Forelimb muscle (tissue), 1 donor: ENCODE data around the gene GRSF1. TPM values are rescaled to one million over a fixed set of nuclear protein-coding genes. Genes with fewer than 3 reads are reported as not detected.
"Not testable (repeated sequence)": the region's sequence is repeated elsewhere in the genome, so short reads cannot be mapped to it uniquely, and the experiment has no call there.

Source experiments
- DNase-seq: peaks from one replicate; pipeline ENCODE4 v3.0.0-alpha.2; 2013; ENCODE audit warnings: low read depth
- polyA plus RNA-seq: library from polyadenylated mRNA; unstranded; fragments of 120-200 nt; gene quantifications from one replicate; pipeline ENCODE4 v1.2.1, GENCODE V29; 2013; ENCODE audit not compliant: insufficient read length

GRSF1 gene, protein sequence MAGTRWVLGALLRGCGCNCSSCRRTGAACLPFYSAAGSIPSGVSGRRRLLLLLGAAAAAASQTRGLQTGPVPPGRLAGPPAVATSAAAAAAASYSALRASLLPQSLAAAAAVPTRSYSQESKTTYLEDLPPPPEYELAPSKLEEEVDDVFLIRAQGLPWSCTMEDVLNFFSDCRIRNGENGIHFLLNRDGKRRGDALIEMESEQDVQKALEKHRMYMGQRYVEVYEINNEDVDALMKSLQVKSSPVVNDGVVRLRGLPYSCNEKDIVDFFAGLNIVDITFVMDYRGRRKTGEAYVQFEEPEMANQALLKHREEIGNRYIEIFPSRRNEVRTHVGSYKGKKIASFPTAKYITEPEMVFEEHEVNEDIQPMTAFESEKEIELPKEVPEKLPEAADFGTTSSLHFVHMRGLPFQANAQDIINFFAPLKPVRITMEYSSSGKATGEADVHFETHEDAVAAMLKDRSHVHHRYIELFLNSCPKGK
- 181 TPM for polyA plus RNA-seq

DNA sequence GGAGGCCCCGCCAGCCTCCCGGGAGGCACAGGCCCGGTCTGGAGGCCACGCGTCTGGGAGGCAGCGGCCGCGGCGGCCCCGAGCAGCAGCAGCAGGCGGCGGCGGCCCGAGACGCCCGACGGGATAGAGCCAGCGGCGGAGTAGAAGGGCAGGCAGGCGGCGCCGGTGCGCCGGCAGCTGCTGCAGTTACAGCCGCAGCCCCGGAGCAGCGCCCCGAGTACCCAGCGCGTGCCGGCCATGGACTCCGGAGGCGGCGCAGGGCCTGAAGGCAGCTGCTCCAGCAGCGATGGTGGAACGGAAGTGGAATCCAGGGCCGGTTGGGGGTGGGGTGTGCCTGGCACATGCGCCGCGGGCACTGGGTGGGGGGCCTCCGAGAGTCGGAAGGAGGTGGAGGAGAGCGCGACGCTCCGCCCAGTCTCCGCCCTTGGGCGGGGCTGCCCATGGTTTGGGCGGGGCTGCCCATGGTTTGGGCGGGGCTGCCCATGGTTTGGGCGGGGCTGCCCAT, at the start of gene GRSF1:
TSS of gene GRSF1 (minus strand) at position 302 of the 505 bp plus-strand sequence. CDS start at position 239, 63 bp downstream.
- DNase-seq, result peak; percentile 57

DNA sequence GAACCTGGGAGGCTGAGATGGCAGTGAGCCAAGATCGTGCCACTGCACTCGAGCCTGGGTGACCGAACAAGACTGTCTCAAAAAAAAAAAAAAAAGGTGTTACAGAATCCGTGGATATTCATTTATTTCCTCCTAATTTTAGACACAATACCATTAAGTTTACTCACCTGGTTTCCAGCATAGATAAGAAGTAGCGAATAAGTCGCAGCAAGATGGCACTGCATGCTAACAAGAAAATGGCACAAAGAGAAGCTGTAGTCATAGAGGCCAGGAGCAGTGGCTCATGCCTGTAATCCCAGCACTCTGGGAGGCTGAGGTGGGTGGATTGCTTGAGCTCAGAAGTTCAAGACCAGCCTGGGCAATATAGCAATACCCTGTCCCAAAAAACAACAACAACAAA, 45.5 kb upstream of the GRSF1 start:
- no peak for DNase-seq

DNA sequence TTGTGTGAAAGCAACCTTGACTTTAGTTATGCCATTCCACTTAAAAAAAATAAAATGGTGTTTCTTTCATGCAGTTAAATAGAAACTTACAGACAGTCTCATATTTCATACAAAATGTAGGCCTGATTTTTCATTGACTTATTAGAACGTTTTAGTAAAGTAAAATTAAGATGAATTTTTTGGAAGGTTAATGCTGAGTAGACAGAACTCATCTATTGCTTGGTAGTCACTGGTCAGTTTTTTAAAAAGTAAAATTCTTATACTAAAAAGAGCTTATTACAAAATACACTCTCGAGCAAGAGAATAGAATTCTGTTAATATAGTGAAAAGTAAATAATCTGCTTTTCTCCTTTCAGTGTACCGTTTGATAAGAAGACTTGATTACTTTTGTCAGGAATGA, 41.0 kb upstream of the GRSF1 start:
- no peak for DNase-seq

DNA sequence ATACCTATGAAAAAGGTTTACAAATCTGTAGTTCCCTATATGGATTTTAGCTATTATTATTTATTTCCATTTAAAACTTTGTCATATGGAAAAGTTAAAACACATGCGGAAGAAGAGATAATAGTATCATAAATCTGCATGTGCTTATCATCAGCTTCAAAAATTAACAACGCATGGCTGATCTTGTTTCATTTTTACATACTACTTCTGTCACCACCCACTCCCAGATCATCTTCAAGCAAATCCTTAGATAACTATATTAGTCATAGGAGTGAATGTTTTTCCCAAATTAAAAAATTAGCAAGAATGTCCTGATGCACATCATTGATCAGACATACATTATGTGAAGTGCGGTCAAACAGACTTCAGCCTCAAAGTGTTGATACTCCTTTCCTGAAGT, 37.9 kb upstream of the GRSF1 start:
- DNase-seq, result no peak

DNA sequence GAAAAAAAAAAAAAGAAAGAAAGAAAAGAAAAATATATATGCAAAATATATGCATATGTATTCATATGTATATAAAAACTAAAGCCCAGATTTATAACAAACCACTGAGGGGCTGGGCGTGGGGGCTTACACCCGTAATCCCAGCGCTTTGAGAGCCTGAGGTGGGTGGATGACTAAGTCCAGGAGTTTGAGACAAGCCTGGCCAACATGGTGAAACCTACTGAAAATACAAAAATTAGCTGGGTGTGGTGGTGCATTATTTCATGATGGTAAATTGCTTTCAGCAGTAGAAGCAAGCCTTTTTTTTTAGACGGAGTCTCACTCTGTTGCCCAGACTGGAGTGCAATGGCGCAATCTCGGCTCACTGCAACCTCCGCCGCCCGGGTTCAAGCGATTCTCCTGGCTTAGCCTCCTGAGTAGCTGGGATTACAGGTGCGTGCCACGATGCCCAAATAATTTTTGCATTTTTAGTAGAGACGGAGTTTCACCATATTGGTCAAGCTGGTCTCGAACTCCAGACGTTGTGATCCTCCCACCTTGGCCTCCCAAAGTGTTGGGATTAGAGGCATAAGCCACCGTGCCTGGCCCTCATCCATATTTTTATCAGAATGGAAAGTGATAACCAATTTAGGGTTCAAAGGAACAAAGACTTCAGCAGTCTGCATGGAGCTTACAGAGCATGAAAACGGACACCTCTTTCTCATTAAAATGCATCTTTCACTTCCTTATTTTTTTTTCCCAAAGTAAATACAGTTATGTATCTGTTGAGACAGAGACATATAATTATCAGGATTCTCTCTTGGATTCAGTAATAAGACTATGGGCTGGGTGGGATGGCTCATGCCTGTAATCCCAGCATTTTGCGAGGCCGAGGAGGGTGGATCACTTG, 34.8 kb upstream of the GRSF1 start:
- DNase-seq, result no peak

DNA sequence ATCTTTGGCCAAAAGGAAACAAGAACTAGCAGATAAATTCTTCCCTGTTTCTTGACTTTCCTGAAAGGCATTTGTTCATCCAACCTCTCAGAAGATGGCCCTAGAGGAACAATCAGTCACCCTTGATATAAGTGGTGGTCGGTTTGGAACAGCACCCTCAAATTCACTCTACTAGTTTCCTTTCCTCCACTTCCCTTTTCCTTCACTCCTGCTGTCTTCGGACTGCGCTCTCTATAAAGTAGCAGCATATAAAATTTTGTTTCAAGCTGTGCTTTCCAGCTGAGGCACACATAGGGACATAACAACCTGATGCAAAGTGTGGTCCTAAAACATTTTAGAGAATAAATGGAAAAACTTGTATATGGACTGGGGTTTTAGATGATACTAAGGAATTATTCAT, 33.5 kb upstream of the GRSF1 start:
- no peak for DNase-seq

DNA sequence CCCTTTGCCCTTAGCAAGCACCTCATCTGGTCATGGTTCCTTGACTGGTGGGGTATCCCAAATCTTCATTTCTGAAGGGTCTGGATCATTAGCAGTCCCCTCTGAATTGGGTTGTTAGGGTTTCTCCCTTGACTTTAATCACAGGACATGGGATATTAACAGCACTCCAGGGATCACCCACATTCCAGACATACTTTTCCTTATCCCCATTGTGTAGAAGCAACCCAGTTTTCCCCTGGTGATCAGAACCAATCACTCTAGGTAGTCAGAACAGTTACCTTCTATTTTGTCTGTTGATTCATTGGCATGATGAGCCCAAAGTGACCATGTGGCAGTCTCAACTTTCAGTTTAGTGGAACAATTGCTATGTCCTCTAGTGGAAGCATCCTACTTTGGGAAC, 29.1 kb upstream of the GRSF1 start:
- DNase-seq, result no peak

DNA sequence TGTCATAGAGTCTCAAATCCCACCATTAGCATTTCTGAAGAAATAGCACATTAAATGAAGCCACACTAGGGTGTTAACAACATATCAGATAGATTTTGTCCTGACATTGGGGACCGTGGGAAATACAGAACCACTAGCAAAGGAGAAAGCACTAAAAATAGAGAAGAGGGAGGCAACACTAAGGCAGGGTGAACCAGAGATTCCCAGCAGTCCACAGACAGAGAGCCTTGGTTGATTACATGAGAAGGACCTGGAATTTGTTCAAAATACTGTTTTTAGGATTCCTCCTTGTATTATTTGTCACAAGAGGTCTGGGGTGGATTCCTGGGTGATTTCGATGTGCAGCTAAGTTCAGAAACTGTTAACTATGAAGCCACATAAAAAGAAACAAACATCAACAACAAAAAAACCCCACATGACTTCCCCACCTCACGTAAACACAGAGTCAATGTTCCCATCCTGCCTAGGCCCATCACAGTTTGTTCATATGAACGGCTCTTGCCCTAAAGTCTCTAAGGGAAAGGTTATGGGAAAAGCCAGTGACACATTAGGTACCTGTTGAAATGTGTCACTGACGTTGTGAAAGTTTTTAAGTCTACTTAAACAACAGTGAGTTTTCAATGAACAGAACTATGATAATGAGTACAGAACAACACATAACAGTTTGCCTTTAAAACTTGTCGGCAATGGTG, 23.6 kb upstream of the GRSF1 start:
- DNase-seq, result no peak

DNA sequence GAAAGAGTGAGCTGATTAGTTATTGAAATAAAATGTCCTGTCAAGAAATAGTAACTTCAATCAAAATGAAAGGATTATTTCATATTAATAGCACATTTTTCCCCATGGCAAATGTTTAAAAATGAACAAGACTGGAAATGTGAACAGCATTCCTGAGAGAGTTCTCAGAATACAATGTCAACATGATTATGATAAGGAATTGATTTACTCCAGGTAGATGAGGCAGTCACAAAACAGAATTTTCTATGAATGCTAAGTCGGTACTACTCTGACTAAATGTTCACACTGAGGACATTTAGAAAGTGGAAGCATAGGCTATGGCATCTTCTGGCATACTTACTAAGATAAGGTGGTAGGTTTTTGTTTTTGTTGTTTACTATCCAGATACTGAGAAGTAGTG, 19.4 kb upstream of the GRSF1 start:
- no peak for DNase-seq

DNA sequence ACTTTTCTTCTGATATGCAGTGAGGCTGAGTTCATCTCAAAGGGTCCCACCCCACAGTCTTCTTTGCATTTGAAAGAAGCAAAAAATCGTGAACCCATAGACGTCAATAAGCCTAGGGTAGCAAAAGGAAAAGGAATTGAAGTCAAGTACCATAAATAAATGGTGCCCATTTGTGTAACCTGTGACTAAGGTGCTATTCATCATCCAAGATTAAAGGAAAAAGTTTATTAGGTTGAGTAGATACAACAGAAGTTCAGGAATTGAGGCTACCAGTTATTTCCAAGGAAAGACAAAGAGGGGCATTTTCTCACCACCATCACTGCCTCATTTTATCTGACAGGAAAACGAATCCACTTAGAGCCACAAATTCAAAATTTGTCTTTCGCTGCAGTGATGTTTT, 18.8 kb upstream of the GRSF1 start:
- DNase-seq, result no peak

DNA sequence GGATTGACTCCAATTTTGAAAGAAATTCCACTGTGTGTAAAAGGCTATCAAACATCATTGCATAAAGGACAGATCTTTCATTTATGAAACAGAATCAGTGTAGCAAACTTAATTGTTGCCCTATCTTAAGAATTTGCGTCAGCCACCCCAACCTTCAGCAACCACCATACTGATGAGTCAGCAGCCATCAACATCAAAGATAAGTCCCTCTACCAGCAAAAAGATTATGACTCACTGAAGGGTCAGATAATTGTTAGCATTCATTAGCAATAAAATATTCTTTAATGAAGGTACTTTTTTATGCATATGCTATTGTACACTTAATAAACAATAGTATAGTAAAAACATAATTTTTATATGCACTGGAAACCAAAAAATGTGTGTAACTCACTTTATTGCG, 15.8 kb upstream of the GRSF1 start:
- no peak for DNase-seq

DNA sequence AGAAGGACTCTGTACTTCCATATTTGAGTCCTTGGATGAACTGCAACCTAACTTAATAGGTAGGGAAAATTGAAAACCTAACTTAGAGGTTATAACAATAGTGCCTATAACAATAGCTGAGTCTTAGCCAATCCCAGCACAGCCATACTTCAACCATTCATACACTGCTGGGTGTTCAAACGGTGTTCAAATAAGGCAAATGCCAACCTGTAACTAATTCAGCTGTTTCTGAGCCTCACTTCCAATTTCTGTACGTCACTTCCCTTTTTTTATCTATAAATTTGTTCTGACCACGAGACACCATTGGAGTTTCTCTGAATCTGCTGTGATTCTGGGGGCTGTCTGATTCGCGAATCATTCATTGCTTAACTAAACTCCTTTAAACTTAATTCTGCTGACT, 9.6 kb upstream of the GRSF1 start:
- DNase-seq, result no peak

DNA sequence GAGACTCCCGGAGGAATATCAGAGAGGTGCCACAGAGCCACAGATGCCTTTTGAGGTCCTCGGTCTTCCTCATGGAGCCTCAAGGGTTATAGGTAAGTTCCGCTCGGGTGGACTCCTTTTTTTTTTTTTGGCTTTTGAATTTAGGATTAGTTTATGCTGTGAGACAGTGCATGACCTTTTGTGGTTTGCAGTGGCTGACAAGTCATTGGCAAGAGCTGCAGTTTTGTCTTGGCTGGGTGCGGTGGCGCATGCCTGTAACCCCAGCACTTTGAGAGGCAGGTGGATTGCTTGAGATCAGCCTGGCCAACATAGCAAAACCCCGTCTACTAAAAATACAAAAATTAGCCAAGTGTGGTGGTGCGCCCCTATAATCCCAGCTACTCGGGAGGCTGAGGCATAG, 4.5 kb upstream of the GRSF1 start:
- no peak for DNase-seq

DNA sequence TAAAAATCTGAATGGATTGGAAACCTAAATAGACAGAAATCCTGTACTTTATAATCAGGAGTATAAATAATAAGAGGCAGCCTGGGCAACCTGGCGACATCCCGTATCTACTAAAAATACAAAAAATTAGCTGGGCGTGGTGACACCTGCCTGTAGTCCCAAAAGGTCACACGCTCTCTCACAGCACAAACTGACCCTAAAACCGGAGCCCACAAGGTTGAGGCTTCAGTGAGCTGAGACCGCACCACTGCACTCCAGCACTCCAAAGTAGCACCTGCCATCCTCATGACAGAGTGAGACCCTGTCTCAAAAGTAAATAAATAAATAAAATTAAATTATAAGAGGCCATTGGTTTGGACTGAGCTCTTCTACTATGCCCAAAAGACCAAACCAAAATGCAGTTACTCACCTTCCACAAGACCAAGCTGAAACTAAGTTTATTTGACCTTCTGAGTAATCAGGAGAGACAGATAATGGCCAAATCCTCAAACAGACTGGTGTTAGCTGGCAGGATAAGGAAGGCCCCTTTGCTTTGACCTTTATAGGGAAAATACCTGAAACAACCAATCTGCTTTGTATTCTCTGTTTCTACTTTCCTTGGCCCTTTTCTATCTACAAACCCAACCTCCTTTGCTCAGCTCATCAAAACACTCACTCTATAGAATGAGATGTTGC, 3.2 kb upstream of the GRSF1 start:
- DNase-seq, result no peak

DNA sequence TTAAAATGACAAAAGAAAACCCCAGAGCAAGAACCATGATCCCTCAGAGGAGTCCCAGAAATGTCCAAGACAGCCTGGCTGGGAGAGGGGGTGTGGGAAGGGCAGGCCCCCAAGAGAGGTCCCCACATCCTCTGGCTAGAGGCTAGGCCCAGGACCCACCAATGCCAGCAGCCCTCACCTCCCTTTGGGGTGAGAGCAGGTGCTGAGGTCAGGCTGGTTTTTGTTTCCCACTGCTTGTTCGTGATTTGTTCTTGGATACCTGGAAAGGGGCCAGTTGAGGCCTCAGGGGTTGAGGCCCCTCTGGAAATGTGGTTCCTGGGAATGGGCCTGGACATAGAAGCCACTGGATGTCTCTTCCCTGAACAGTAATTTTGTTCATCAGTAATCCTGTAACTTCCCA, 2.3 kb upstream of the GRSF1 start:
- no peak for DNase-seq

DNA sequence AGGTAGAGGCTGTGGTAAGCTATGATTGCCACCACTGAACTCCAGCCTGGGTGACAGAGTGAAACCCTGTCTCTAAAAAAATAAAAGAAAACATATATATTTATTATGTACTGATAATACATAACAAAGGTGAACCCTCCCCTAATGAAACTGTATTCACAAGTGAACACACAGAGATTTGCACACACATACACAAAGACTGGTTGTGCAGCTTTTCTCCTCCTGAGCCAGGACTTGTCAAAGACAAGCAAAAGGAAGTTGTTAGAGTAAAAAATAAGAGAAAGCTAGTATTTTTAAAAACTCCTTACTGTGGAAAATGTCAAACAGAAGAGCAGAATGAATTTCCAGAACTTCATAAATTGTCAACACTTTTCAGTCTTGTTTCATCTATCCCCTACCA, 1.5 kb upstream of the GRSF1 start:
- DNase-seq, result no peak

DNA sequence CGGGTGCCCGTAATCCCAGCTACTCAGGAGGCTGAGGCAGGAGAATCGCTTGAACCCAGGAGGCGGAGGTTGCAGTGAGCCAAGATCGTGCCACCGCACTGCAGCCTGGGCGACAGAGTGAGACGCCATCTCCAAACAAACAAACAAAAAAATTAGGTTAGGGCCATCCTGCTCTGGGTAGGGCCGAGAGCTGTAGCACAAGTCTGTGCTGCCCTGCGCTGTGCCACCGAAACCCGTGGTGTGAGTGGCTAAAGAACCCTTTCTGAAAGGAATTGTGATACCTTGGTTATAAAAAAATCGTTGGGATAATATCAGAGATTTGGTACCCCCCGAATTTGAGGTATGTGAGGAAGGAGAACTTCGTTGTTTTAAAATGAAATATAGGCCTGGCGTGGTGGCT, 941 bp upstream of the GRSF1 start:
- not testable (repeated sequence) for DNase-seq

DNA sequence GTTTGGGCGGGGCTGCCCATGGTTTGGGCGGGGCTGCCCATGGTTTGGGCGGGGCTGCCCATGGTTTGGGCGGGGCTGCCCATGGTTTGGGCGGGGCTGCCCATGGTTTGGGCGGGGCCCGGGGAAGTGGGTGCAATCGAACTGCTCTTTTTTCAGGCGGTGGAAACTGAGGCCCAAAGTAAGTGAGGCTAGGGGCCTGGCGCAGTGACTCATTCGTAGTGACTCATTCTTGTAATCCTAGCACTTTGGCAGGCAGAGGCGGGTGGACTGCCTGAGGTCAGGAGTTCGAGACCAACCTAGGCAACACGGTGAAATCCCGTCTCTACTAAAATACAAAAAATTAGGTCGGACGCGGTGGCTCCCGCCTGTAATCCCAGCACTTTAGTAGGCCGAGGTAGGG, 447 bp upstream of the GRSF1 start:
- DNase-seq, result not testable (repeated sequence)

DNA sequence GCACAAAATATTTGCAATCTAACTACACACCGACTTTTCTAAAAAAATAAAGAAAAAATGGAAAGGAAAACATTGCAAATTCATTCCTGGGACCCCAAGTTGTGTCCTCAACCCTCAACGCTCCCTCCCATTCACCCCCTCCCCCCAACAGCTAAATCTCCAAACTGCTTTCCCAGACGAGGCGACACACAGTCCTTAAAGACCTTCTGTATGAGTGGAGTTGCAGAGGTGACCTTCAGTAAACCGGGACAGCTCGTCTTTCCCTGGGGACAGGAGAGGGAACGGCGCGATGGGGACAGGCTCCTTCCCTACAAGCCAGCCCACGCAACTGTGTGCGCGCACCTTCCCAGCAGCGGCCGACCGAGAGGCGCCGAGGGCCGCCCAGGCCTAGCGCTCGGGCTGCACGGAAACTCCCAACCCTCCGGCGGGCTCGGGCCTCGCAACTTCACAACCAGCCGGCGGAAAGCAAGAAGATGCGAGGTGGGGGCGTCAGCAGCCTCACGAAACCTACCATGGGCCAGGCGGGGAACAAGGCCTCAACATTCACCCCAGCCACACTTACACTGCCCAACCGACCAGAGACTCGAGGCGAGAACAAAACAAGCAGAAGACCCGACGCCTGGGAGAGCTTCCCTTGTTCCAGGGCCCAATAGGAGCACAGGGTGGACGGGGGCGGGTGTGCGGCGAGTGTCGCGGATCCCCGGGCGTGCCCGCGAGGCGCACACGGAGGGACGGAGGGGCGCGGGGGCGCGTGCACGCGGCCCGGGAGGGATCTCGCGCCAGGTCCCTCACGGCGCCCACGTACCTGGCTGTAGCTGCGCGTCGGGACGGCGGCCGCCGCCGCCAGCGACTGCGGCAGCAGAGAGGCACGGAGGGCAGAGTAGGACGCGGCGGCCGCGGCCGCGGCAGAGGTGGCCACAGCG, 763 bp downstream of the GRSF1 start:
- no peak for DNase-seq

DNA sequence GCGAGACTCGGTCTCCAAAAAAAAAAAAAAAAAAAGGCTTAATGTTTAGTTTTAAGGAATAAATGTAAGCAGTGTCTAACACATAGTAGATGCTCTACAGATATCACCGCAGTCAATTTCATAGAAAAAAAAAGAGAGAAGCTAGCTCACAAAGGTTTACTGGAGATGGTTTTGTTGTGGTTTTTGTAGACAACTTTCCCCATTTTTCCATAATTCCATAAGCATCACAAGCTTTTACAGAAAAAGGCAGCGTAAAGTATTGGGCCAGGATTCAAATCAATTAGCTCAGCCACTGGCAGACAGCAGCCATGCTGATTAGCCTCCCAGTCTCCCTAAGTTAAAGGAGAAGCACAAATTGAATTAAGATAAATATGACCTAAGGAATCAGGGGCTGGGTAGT, 1.5 kb downstream of the GRSF1 start:
- DNase-seq, result no peak
